HEK293T (cell line): ENCODE results near the gene CNPPD1.

Experiments used
- BHLHE40 ChIP-seq: fragments of 450-650 bp; IDR thresholded peaks from 2 replicates; pipeline ENCODE4 v1.6.1; 2016; ENCODE audit warnings: mild to moderate bottlenecking, moderate library complexity, borderline replicate concordance
- FOXM1 ChIP-seq: fragments of 450-650 bp; IDR thresholded peaks from 2 replicates; pipeline ENCODE4 v1.6.1; 2017; ENCODE audit warnings: mild to moderate bottlenecking, borderline replicate concordance

- TF ChIP-seq BHLHE40 (no peak), FOXM1 (no peak)
These were observed 18.7 kb downstream of the CNPPD1 start for GRCh38 chr2:219158025-219158424.
